ENCODE data around the gene FAM184B.

DNA sequence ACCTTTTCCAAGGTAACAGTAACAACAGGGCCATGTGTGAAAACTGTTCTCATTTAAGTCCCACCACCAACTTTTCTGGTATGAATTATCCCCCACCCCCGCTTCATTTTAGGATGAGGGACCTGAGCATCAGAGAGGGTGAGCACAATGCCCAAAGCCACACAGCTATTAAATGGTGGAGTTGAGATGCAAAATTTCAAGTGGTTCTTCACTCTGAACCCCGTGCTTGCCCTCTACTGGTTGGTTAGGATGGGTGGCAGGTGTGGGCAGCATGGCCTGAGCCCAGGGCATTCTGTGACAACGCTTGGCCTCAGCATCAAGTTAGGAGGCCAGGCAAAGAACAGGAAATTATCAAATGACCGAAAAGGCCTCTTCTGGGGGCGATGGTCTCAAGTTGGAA lies 133.5 kb downstream of the FAM184B start:
- TF ChIP-seq, protein P1, sequence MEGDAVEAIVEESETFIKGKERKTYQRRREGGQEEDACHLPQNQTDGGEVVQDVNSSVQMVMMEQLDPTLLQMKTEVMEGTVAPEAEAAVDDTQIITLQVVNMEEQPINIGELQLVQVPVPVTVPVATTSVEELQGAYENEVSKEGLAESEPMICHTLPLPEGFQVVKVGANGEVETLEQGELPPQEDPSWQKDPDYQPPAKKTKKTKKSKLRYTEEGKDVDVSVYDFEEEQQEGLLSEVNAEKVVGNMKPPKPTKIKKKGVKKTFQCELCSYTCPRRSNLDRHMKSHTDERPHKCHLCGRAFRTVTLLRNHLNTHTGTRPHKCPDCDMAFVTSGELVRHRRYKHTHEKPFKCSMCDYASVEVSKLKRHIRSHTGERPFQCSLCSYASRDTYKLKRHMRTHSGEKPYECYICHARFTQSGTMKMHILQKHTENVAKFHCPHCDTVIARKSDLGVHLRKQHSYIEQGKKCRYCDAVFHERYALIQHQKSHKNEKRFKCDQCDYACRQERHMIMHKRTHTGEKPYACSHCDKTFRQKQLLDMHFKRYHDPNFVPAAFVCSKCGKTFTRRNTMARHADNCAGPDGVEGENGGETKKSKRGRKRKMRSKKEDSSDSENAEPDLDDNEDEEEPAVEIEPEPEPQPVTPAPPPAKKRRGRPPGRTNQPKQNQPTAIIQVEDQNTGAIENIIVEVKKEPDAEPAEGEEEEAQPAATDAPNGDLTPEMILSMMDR (IDR thresholded peaks at IDR 0.05 in 4 of 5, conservative IDR thresholded peaks at IDR 0.05 in 1 of 5), result peak in 1 of 5 experiments; percentile 18
- TF ChIP-seq POLR2A (IDR thresholded peaks at IDR 0.05), result no peak

Measured in gastrocnemius medialis (tissue), 4 donors.